ENCODE measurements around the gene IRX1.

DNA sequence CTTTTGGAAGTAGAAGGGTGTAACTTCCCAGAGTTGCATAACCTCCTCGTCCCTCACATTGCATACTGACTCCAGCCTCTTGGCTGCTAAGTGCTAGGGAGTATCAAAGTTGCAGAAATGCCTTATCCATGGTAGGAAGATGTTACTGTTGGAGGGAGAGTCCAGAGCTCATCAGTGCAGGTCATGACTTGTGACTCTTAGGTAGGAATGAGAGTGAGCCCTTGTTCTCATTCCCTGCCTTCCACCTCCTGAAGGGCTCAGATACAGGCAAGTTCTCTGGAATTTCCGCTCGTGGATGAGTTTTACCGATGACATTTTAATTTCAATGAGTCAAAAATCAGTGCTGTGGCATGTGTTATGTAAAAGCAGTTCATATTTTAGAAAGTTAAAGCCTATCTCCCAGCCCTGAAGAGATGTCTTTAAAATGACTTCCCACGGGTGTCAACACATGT is 17.0 kb downstream of the IRX1 start:
- TF ChIP-seq MXI1 (IDR thresholded peaks at IDR 0.05; ENCODE audit: low read depth, low read length) (no peak), JUND (IDR thresholded peaks at IDR 0.05) (no peak), YY1 (IDR thresholded peaks at IDR 0.05; ENCODE audit: low read depth) (no peak), EP300 (IDR thresholded peaks at IDR 0.05; ENCODE audit: borderline replicate concordance in 1 of 2, low read depth in 1 of 2, low read length in 1 of 2) (no peak), NFIC (IDR thresholded peaks at IDR 0.05; ENCODE audit: borderline replicate concordance) (no peak), TCF12 (IDR thresholded peaks at IDR 0.05) (no peak), PBX3 (IDR thresholded peaks at IDR 0.05) (no peak), GATA2 (CRISPR knock-in tag; IDR thresholded peaks at IDR 0.05) (no peak), POLR2AphosphoS5 (IDR thresholded peaks at IDR 0.05; ENCODE audit: low read depth, low read length) (no peak), SMC3 (IDR thresholded peaks at IDR 0.05; ENCODE audit: low read depth, low read length) (no peak)
- TF ChIP-seq, protein P1, sequence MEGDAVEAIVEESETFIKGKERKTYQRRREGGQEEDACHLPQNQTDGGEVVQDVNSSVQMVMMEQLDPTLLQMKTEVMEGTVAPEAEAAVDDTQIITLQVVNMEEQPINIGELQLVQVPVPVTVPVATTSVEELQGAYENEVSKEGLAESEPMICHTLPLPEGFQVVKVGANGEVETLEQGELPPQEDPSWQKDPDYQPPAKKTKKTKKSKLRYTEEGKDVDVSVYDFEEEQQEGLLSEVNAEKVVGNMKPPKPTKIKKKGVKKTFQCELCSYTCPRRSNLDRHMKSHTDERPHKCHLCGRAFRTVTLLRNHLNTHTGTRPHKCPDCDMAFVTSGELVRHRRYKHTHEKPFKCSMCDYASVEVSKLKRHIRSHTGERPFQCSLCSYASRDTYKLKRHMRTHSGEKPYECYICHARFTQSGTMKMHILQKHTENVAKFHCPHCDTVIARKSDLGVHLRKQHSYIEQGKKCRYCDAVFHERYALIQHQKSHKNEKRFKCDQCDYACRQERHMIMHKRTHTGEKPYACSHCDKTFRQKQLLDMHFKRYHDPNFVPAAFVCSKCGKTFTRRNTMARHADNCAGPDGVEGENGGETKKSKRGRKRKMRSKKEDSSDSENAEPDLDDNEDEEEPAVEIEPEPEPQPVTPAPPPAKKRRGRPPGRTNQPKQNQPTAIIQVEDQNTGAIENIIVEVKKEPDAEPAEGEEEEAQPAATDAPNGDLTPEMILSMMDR (IDR thresholded peaks at IDR 0.05): no peak
- TF ChIP-seq, protein P2, sequence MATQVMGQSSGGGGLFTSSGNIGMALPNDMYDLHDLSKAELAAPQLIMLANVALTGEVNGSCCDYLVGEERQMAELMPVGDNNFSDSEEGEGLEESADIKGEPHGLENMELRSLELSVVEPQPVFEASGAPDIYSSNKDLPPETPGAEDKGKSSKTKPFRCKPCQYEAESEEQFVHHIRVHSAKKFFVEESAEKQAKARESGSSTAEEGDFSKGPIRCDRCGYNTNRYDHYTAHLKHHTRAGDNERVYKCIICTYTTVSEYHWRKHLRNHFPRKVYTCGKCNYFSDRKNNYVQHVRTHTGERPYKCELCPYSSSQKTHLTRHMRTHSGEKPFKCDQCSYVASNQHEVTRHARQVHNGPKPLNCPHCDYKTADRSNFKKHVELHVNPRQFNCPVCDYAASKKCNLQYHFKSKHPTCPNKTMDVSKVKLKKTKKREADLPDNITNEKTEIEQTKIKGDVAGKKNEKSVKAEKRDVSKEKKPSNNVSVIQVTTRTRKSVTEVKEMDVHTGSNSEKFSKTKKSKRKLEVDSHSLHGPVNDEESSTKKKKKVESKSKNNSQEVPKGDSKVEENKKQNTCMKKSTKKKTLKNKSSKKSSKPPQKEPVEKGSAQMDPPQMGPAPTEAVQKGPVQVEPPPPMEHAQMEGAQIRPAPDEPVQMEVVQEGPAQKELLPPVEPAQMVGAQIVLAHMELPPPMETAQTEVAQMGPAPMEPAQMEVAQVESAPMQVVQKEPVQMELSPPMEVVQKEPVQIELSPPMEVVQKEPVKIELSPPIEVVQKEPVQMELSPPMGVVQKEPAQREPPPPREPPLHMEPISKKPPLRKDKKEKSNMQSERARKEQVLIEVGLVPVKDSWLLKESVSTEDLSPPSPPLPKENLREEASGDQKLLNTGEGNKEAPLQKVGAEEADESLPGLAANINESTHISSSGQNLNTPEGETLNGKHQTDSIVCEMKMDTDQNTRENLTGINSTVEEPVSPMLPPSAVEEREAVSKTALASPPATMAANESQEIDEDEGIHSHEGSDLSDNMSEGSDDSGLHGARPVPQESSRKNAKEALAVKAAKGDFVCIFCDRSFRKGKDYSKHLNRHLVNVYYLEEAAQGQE (IDR thresholded peaks at IDR 0.05; ENCODE audit: low read depth, low read length): no peak
